HEK293 (cell line): ENCODE measurements around the gene GNG3.

Source experiments
- CTCF ChIA-PET: fragments of 350-600 bp; formaldehyde crosslinking; extraction: SDS; loops from one replicate; lab custom pipeline; 2021; ENCODE audit warnings: antibody characterized with exemption; lab: Yijun Ruan, JAX
- POLR2A ChIA-PET: fragments of 300-600 bp; formaldehyde crosslinking; extraction: SDS; loops from one replicate; lab custom pipeline; 2020; ENCODE audit warnings: antibody characterized with exemption, inconsistent platforms; lab: Yijun Ruan, JAX
- H3K27ac ChIP-seq: fragments of 200-500 bp; sonication (Bioruptor generic); 2 replicates; pipeline ENCODE4 v1.5.1; 2014; ENCODE audit warnings: low read depth, low read length, control low read depth, inconsistent platforms; ENCODE audit errors: extremely low read depth
- H3K36me3 ChIP-seq, 2 experiments: fragments of 200-500 bp in 1 of 2; sonication (Bioruptor generic) in 1 of 2; 1 replicate in 1 of 2; 2 replicates in 1 of 2; pipeline ENCODE4 v1.5.1; 2014 to 2017; ENCODE audit warnings: inconsistent platforms in 2 of 2, low read length in 2 of 2; ENCODE audit not compliant: control insufficient read depth in 2 of 2, insufficient read depth in 1 of 2
- H3K4me1 ChIP-seq: fragments of 200-500 bp; sonication (Bioruptor generic); 2 replicates; pipeline ENCODE4 v1.5.1; 2014; ENCODE audit warnings: mild to moderate bottlenecking, low read length, inconsistent platforms; ENCODE audit not compliant: control insufficient read depth, insufficient read depth
- H3K4me3 ChIP-seq: 2 replicates; pipeline ENCODE4 v1.5.1; 2011; ENCODE audit warnings: low read depth, mild to moderate bottlenecking, control low read depth, low read length, moderate library complexity
- H3K9me3 ChIP-seq: fragments of 200-500 bp; sonication (Bioruptor generic); 2 replicates; pipeline ENCODE4 v1.5.1; 2014; ENCODE audit warnings: low read depth, low read length, inconsistent platforms; ENCODE audit not compliant: control insufficient read depth, insufficient read depth
- BCL11B ChIP-seq: fragments of 450-650 bp; formaldehyde crosslinking; IDR thresholded peaks from 2 replicates; pipeline ENCODE4 v1.5.1; 2016; ENCODE audit warnings: low read depth, missing biosample characterization, missing genetic modification characterization
- ZNF121 ChIP-seq: fragments of 450-650 bp; formaldehyde crosslinking; IDR thresholded peaks from 2 replicates; pipeline ENCODE4 v1.5.1; 2016; ENCODE audit warnings: missing biosample characterization, missing genetic modification characterization
- ZNF175 ChIP-seq: fragments of 450-650 bp; formaldehyde crosslinking; IDR thresholded peaks from 2 replicates; pipeline ENCODE4 v1.5.1; 2016; ENCODE audit warnings: missing biosample characterization, missing genetic modification characterization
- ZNF221 ChIP-seq: fragments of 450-650 bp; formaldehyde crosslinking; IDR thresholded peaks from 2 replicates; pipeline ENCODE4 v1.5.1; 2017; ENCODE audit warnings: missing biosample characterization, missing genetic modification characterization, borderline replicate concordance
- ZNF561 ChIP-seq: fragments of 450-650 bp; IDR thresholded peaks from 2 replicates; pipeline ENCODE4 v1.5.1; 2018; ENCODE audit warnings: missing biosample characterization, missing genetic modification characterization, borderline replicate concordance
- ZNF610 ChIP-seq: fragments of 450-650 bp; formaldehyde crosslinking; IDR thresholded peaks from 2 replicates; pipeline ENCODE4 v1.5.1; 2016; ENCODE audit warnings: missing biosample characterization, missing genetic modification characterization, borderline replicate concordance
- ZNF677 ChIP-seq: fragments of 450-650 bp; IDR thresholded peaks from 2 replicates; pipeline ENCODE4 v1.5.0; 2018; ENCODE audit warnings: missing biosample characterization, mild to moderate bottlenecking, missing genetic modification characterization, moderate library complexity
- ZNF791 ChIP-seq: fragments of 450-650 bp; formaldehyde crosslinking; IDR thresholded peaks from 2 replicates; pipeline ENCODE4 v1.5.1; 2016; ENCODE audit warnings: missing biosample characterization, missing genetic modification characterization
- ZSCAN23 ChIP-seq: fragments of 450-650 bp; formaldehyde crosslinking; IDR thresholded peaks from 2 replicates; pipeline ENCODE4 v1.5.1; 2016; ENCODE audit warnings: missing biosample characterization, missing genetic modification characterization
- TF ChIP-seq, protein P1 (sequence below): fragments of 450-650 bp; formaldehyde crosslinking; IDR thresholded peaks from 2 replicates; pipeline ENCODE4 v1.5.1; 2016; ENCODE audit warnings: missing biosample characterization, missing genetic modification characterization
- TF ChIP-seq, protein P2 (sequence below): fragments of 450-650 bp; IDR thresholded peaks from 2 replicates; pipeline ENCODE4 v1.5.1; 2018; ENCODE audit warnings: missing biosample characterization, mild to moderate bottlenecking, missing genetic modification characterization
- TF ChIP-seq, protein P3 (sequence below): fragments of 450-650 bp; formaldehyde crosslinking; IDR thresholded peaks from 2 replicates; pipeline ENCODE4 v1.5.1; 2017; ENCODE audit warnings: missing biosample characterization, missing genetic modification characterization
- TF ChIP-seq, protein P4 (sequence below): fragments of 450-650 bp; formaldehyde crosslinking; IDR thresholded peaks from 2 replicates; pipeline ENCODE4 v1.5.1; 2016; ENCODE audit warnings: missing biosample characterization, missing genetic modification characterization
- TF ChIP-seq, protein P5 (sequence below): fragments of 450-650 bp; formaldehyde crosslinking; IDR thresholded peaks from 2 replicates; pipeline ENCODE4 v1.5.1; 2016; ENCODE audit warnings: missing biosample characterization, missing genetic modification characterization

GNG3 gene

DNA sequence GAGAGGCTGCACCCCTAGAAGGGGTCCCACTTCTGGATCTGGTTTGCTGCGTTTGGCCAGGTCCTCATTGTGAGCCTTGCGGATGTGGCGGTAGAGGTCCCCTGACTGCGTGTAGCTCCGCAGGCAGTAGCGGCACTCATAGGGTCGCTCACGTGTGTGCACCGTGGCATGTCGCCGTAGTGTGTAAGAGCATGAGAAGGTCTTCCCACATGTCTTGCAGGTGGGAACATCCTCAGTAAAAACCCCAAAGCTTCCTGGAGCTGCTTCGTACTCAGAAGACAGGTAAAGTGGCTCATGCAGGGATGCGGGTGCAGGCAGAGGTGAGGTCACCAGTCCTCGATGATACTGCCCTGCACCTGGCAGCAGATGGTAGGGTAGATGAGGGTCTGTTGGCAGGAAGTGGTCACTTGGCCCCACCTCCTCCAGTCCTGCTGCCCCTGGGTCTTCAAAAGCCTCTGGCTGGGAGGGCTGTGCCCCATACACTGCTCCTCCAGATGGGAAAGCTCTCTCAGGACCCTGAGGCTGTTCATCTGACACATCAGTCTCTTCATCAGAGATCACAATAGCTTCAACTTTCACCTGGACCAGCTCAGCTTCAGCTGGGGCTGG is 44.8 kb downstream of the GNG3 start (continued):
- TF ChIP-seq BCL11B (tag by site-specific recombination): no peak
- TF ChIP-seq ZNF791: no peak
- TF ChIP-seq, protein P1, sequence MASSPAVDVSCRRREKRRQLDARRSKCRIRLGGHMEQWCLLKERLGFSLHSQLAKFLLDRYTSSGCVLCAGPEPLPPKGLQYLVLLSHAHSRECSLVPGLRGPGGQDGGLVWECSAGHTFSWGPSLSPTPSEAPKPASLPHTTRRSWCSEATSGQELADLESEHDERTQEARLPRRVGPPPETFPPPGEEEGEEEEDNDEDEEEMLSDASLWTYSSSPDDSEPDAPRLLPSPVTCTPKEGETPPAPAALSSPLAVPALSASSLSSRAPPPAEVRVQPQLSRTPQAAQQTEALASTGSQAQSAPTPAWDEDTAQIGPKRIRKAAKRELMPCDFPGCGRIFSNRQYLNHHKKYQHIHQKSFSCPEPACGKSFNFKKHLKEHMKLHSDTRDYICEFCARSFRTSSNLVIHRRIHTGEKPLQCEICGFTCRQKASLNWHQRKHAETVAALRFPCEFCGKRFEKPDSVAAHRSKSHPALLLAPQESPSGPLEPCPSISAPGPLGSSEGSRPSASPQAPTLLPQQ: no peak

DNA sequence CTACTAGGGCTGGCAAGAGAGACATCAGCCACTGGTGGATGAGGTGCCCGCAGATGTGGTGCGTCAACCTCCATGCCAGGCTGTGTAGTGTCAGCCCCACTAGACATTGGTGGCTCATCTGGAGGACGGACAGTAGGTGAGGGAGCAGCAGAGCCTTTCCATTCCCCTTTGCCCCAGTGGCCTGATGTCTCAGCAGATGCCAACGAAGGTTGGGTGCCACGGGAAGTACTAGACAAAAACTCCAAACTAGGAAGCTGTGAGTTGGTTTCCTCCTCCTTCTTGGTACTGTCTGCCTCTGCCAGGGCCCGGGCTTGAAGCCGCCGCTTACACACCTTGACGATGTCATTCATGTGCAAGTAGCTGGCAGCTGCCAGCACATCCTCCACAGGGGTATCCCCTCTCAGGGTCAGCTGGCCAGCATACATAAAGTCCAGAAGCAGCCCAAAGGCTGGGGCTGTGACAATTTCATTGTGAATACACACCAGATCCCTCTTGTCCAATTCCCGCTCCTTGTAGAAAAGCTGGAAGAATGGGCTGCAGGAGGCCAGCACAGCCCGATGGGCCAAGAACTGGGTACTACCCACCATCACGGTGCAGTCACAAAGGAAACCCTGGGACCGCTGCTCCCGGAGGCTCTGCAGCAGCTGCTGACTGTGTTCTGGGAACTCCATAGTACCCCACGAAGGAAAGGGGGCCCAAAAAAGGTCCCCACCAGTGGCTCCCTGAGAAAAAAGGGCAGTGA is 45.7 kb downstream of the GNG3 start:
- Histone ChIP-seq H3K4me1 (no peaks in the 10 kb centered on the region), H3K9me3 (no peaks in the 10 kb centered on the region), H3K4me3 (peak overlapping the region; percentile 21; the same call in 1 of the 2 replicates), H3K36me3 (peaks cover 0 to 18% of the 10 kb centered on the region in 2 experiments; a peak in 2 of 3 replicates), H3K27ac (peak overlapping the region; percentile 32; the same call in 1 of the 2 replicates)
- POLR2A ChIA-PET: interaction anchor here (0.6 to 3.4 kb wide), 41 partner anchors 7 to 179 kb away, joined by 3 to 137 read pairs (median 6); partner anchors contain the start of genes B3GAT3, BSCL2, C11orf98 and CSKMT
- TF ChIP-seq, protein P2, sequence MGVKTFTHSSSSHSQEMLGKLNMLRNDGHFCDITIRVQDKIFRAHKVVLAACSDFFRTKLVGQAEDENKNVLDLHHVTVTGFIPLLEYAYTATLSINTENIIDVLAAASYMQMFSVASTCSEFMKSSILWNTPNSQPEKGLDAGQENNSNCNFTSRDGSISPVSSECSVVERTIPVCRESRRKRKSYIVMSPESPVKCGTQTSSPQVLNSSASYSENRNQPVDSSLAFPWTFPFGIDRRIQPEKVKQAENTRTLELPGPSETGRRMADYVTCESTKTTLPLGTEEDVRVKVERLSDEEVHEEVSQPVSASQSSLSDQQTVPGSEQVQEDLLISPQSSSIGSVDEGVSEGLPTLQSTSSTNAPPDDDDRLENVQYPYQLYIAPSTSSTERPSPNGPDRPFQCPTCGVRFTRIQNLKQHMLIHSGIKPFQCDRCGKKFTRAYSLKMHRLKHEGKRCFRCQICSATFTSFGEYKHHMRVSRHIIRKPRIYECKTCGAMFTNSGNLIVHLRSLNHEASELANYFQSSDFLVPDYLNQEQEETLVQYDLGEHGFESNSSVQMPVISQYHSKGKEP: no peak
- TF ChIP-seq, protein P3, sequence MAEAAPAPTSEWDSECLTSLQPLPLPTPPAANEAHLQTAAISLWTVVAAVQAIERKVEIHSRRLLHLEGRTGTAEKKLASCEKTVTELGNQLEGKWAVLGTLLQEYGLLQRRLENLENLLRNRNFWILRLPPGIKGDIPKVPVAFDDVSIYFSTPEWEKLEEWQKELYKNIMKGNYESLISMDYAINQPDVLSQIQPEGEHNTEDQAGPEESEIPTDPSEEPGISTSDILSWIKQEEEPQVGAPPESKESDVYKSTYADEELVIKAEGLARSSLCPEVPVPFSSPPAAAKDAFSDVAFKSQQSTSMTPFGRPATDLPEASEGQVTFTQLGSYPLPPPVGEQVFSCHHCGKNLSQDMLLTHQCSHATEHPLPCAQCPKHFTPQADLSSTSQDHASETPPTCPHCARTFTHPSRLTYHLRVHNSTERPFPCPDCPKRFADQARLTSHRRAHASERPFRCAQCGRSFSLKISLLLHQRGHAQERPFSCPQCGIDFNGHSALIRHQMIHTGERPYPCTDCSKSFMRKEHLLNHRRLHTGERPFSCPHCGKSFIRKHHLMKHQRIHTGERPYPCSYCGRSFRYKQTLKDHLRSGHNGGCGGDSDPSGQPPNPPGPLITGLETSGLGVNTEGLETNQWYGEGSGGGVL (tag by site-specific recombination): no peak
- TF ChIP-seq ZNF175 (tag by site-specific recombination) (no peak), ZNF610 (no peak), ZSCAN23 (tag by site-specific recombination) (no peak), ZNF677 (no peak), ZNF561 (no peak), ZNF121 (no peak), ZNF221 (no peak)
- TF ChIP-seq, protein P4, sequence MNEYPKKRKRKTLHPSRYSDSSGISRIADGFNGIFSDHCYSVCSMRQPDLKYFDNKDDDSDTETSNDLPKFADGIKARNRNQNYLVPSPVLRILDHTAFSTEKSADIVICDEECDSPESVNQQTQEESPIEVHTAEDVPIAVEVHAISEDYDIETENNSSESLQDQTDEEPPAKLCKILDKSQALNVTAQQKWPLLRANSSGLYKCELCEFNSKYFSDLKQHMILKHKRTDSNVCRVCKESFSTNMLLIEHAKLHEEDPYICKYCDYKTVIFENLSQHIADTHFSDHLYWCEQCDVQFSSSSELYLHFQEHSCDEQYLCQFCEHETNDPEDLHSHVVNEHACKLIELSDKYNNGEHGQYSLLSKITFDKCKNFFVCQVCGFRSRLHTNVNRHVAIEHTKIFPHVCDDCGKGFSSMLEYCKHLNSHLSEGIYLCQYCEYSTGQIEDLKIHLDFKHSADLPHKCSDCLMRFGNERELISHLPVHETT: no peak
- TF ChIP-seq, protein P5, sequence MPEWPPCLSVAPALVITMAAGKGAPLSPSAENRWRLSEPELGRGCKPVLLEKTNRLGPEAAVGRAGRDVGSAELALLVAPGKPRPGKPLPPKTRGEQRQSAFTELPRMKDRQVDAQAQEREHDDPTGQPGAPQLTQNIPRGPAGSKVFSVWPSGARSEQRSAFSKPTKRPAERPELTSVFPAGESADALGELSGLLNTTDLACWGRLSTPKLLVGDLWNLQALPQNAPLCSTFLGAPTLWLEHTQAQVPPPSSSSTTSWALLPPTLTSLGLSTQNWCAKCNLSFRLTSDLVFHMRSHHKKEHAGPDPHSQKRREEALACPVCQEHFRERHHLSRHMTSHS (tag by site-specific recombination): no peak
- TF ChIP-seq, all 188 proteins: peak for 0
- CTCF ChIA-PET: interaction anchor here (0.9 to 2.7 kb wide), 6 partner anchors 16 to 110 kb away, joined by 3 to 11 read pairs (median 4); partner anchors contain the start of genes HNRNPUL2 and TMEM179B
